ENCODE data around the gene SULT6B1. TPM values are rescaled to one million over a fixed set of nuclear protein-coding genes. Genes with fewer than 3 reads are reported as not detected.

Gene SULT6B1
- total RNA-seq, 2 experiments from 2014 or later: not detected

DNA sequence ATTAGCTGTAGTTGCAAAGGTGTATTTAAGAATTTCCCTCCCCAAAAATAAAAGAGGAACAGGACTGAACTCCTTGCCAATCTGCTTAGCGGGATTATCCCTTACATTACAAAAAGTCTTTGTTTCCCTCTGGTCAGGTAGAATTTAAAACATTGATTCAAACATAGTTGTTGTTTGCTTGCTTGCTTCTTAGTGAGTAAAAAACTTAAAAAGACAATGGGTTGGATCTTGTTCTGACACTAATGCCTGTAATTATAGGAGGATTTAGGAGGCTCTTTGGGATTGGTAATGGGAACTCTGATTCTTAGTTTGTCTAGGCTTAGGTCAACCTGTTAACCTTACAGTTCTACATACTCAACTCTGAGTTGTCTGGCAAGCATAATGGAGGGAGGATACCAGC lies 4.1 kb upstream of the SULT6B1 start:
- Mint-ChIP-seq H3K36me3 (ENCODE audit: low read depth) (peaks cover 10% of the 10 kb centered on the region), H3K27me3 (ENCODE audit: low read depth) (peaks cover 8% of the 10 kb centered on the region), H3K4me1 (ENCODE audit: low read depth) (peaks cover 10% of the 10 kb centered on the region), H3K27ac (no peak overlapping the region), H3K4me3 (no peak overlapping the region), H3K9me3 (ENCODE audit: insufficient read depth) (no peaks in the 10 kb centered on the region)
- ChIA-PET POLR2A (no interaction called here), CTCF (interaction anchor here (2.1 to 2.4 kb wide), 2 partner anchors 23 to 25 kb away, joined by 6 read pairs; no protein-coding TSS in a partner anchor)
- ATAC-seq (no peak), DNase-seq (no peak)

DNA sequence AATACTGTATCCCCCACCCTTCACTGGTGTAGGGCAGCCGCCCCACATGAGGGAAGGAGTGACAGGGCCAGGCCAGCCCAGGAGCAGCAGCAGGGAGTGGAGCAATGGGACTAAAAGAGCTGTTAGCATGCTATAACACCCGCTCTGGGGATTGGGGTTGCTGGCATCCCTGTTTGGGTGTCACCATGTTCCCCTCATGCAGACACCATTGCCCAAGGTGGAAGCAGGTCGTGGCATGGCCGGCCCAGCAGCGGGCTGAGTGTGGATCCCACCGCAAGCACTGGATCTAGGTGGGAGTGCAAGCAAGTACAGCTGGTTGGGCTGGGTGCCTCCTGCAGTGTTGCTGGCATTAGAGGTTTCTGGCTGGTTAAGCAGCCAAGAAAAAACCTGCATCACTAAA lies 3.3 kb upstream of the SULT6B1 start:
- Mint-ChIP-seq H3K27ac (no peak overlapping the region), H3K4me3 (no peak overlapping the region), H3K36me3 (ENCODE audit: low read depth) (peaks cover 4% of the 10 kb centered on the region), H3K9me3 (ENCODE audit: insufficient read depth) (no peaks in the 10 kb centered on the region), H3K4me1 (ENCODE audit: low read depth) (peaks cover 3% of the 10 kb centered on the region), H3K27me3 (ENCODE audit: low read depth) (peaks cover 11% of the 10 kb centered on the region)
- DNase-seq (no peak), ATAC-seq (no peak)
- POLR2A ChIA-PET: no interaction called here
- CTCF ChIA-PET: interaction anchor here (1.0 to 2.4 kb wide), 3 partner anchors 12 to 24 kb away, joined by 4 to 6 read pairs (median 6); no protein-coding TSS in a partner anchor

DNA sequence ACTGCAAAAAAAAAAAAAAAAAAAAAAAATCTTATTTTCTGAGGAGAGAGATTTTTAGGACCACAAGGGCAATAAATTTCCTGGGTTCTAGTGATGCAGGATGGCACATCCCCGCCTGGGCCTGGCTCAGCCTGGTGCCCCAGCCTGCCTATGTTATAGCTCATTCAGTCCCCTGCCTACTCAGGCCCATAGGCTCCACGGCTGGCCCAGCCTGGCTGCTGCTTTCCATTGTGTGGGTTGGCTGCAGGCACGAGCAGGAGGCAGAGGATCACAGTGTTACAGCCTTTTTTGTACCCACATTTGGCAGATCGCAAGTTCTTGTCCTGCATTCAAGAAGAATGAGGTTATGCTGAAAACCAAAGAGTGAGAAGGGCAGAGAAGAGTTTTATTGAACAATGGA lies 2.8 kb upstream of the SULT6B1 start:
- no peak overlapping the region for H3K4me3 Mint-ChIP-seq
- peaks cover 2% of the 10 kb centered on the region for H3K36me3 Mint-ChIP-seq (ENCODE audit: low read depth)
- ChIA-PET POLR2A (no interaction called here), CTCF (interaction anchor here (1.0 to 2.4 kb wide), 3 partner anchors 11 to 23 kb away, joined by 4 to 6 read pairs (median 6); no protein-coding TSS in a partner anchor)
- DNase-seq (no peak), ATAC-seq (no peak)
- H3K27me3 Mint-ChIP-seq (ENCODE audit: low read depth): peaks cover 15% of the 10 kb centered on the region
- H3K4me1 Mint-ChIP-seq (ENCODE audit: low read depth): peaks cover 2% of the 10 kb centered on the region
- H3K27ac Mint-ChIP-seq: no peak overlapping the region
- no peaks in the 10 kb centered on the region for H3K9me3 Mint-ChIP-seq (ENCODE audit: insufficient read depth)

DNA sequence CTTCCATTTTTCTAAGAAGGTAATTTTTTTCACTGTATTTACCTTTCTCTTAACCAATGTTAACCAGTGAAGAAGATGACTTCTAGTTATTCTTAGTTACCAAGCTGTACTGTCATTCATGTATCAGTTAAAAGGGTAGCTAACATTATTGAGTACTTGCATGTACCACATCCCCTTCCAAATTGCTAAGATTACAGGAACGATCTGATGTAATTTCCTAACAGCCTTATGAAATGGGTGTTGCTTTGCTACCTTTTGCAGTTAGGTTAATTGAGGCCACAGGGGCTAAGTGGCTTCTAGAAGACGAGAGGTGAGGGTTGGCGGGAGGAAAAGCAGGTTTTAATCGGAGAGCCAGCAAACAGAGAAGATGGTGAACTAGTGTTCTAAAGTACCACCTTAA lies 1.8 kb upstream of the SULT6B1 start:
- ChIA-PET CTCF (no interaction called here), POLR2A (no interaction called here)
- no peaks in the 10 kb centered on the region for H3K4me1 Mint-ChIP-seq (ENCODE audit: low read depth)
- no peak overlapping the region for H3K27ac Mint-ChIP-seq
- H3K9me3 Mint-ChIP-seq (ENCODE audit: insufficient read depth): no peaks in the 10 kb centered on the region
- no peak for ATAC-seq
- no peak overlapping the region for H3K4me3 Mint-ChIP-seq
- no peaks in the 10 kb centered on the region for H3K36me3 Mint-ChIP-seq (ENCODE audit: low read depth)
- H3K27me3 Mint-ChIP-seq (ENCODE audit: low read depth): peaks cover 19% of the 10 kb centered on the region
- DNase-seq: no peak

DNA sequence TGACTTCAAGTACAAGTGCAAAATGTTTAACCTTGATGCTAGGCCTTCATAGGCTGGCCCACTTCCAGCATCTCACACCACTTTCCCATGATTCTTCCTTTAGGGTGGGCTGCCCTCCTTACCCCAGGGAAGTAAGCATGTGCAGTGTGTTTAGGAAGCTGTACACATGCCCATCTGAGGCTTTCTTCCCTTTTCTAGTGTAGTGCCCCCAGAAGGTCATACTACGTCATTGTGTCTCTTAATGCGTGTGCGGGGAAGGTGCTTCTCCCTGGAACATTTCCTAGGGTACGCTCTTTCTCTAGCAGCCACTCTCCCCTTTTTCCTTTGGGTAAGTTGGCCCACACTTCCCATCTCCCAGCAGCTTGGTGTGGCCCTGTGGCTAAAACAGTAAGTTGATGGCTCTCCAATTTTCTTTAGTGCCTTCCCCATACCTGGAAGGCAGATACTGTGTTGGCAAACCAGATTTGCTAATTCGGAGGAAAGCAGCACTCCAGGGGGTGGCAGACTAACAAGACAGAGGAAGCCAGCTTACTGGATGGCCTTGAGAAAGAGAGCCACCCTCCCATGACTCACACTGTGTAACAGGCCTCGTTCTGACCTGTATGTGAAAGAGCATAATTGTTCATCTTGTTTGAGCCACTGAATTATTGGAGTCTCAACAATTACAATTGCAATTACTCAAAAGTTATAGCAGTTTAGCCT lies 1.1 kb upstream of the SULT6B1 start:
- Mint-ChIP-seq H3K4me3 (no peak overlapping the region), H3K27ac (no peak overlapping the region), H3K36me3 (ENCODE audit: low read depth) (no peaks in the 10 kb centered on the region)

DNA sequence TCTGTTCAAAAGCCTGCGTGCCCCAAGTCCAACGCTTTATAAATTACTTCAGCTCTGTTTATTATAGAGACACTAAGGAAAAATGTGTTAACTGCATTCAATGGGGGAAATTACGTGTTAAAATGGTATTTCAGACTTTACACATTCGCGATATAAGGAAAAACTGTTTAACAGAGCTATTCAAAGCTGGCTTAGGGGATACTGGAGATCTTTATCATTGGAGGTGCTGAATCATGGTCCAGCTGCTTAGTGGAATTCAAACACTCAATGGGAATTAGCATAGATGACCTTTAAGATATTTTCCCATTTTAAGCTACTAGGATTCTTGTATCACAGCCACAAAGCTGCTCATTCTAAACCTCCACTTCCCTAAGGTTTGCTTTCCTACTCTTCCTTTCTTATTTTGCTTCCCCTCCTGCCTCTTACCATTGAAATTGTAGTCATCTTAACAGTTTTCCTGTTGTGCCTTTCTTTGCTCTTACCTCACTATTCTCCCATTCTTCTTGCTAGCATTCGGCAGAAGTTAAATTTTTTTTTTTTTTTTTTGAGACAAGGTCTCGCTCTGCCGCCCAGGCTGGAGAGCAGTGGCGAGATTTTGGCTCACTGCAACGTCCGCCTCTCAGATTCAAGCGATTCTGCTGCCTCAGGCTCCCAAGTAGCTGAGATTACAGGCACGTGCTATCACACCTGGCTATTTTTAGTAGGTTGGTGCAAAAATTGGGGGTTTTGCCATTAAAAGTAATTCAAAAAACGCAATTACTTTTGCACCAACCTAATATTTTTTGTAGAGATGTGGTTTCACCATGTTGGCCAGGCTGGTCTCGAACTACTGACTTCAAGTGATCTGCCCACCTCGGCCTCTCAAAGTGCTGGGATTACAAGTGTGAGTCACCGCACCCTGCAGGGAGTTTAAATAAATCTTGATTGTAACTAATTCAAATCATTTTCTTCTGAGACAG lies 6.5 kb downstream of the SULT6B1 start:
- DNase-seq: no peak
- no peak overlapping the region for H3K27ac Mint-ChIP-seq

More for the DNA sequence above, 1.1 kb upstream of the SULT6B1 start:
- no peaks in the 10 kb centered on the region for H3K4me1 Mint-ChIP-seq (ENCODE audit: low read depth)
- DNase-seq: no peak
- CTCF ChIA-PET: no interaction called here
- no peaks in the 10 kb centered on the region for H3K9me3 Mint-ChIP-seq (ENCODE audit: insufficient read depth)
- no peak for ATAC-seq
- POLR2A ChIA-PET: no interaction called here
- peaks cover 19% of the 10 kb centered on the region for H3K27me3 Mint-ChIP-seq (ENCODE audit: low read depth)

DNA sequence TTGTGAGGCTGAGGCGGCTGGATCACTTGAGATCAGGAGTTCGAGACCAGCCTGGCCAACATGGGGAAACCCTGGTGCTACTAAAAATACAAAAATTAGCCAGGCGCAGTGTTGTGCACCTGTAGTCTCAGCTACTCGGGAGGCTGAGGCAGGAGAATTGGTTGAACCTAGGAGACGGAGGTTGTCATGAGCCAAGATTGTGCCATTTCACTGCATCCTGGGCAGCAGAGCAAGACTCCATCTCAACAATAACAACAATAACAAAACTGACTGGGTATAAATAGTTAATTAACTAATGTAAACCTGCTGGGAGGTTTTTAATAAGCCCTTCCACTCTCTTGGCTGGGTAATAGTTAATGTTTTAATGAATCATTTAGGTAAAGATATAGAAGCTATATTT lies 7.8 kb downstream of the SULT6B1 start:
- ATAC-seq (no peak), DNase-seq (no peak)
- ChIA-PET CTCF (interaction anchor here (1.3 to 4.3 kb wide), 2 partner anchors 11 to 12 kb away, joined by 4 to 18 read pairs; no protein-coding TSS in a partner anchor), POLR2A (interaction anchor here (0.6 kb wide), 1 partner anchor 9 kb away, joined by 3 read pairs; no protein-coding TSS in a partner anchor)
- Mint-ChIP-seq H3K36me3 (ENCODE audit: low read depth) (no peaks in the 10 kb centered on the region), H3K4me1 (ENCODE audit: low read depth) (no peaks in the 10 kb centered on the region), H3K4me3 (no peak overlapping the region), H3K27me3 (ENCODE audit: low read depth) (peaks cover 25% of the 10 kb centered on the region), H3K27ac (no peak overlapping the region), H3K9me3 (ENCODE audit: insufficient read depth) (no peaks in the 10 kb centered on the region)

More for the DNA sequence above, 6.5 kb downstream of the SULT6B1 start:
- no peaks in the 10 kb centered on the region for H3K9me3 Mint-ChIP-seq (ENCODE audit: insufficient read depth)
- CTCF ChIA-PET: interaction anchor here (0.6 to 4.3 kb wide), 2 partner anchors 14 to 243 kb away, joined by 3 to 18 read pairs; no protein-coding TSS in a partner anchor
- H3K4me3 Mint-ChIP-seq: no peak overlapping the region
- no peaks in the 10 kb centered on the region for H3K36me3 Mint-ChIP-seq (ENCODE audit: low read depth)
- POLR2A ChIA-PET: interaction anchor here (0.5 kb wide), 1 partner anchor 1881 kb away, joined by 3 read pairs; no protein-coding TSS in a partner anchor
- ATAC-seq: no peak
- H3K27me3 Mint-ChIP-seq (ENCODE audit: low read depth): peaks cover 33% of the 10 kb centered on the region
- H3K4me1 Mint-ChIP-seq (ENCODE audit: low read depth): no peaks in the 10 kb centered on the region

DNA sequence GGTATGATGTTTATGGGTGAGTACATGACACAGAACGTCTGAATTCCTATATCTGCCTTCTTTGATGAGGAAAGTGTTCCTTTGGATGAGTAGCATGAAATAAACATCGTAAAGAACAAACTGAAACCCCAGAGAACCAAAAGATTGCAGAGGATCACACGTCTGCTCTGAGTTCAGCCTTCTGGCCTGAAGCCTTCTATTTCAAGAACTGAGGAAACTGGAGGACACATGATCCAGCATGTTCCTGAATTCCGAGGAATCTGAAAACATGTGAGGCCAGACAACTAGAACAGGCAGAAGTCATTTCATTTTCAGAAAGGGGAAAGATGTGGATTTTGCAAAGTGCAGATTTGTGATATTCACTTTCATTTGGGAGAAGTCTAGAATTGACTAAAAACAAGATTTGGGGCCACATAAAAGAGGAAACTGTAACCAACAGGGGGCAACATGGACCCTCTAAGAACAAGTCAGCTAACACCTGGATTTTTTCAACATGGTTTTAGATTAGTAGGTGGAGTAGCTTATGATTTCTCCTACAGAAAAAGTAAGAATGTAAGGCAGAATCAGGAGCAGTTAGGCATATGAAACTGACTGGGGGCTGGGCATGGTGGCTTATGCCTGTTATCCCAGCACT lies 8.3 kb downstream of the SULT6B1 start:
- ATAC-seq (no peak), DNase-seq (no peak)
- Mint-ChIP-seq H3K9me3 (ENCODE audit: insufficient read depth) (no peaks in the 10 kb centered on the region), H3K27ac (no peak overlapping the region), H3K4me1 (ENCODE audit: low read depth) (no peaks in the 10 kb centered on the region), H3K27me3 (ENCODE audit: low read depth) (peaks cover 25% of the 10 kb centered on the region), H3K36me3 (ENCODE audit: low read depth) (no peaks in the 10 kb centered on the region), H3K4me3 (no peak overlapping the region)
- CTCF ChIA-PET: interaction anchor here (1.3 to 4.3 kb wide), 2 partner anchors 11 to 12 kb away, joined by 4 to 18 read pairs; no protein-coding TSS in a partner anchor
- POLR2A ChIA-PET: interaction anchor here (0.6 kb wide), 1 partner anchor 9 kb away, joined by 3 read pairs; no protein-coding TSS in a partner anchor

DNA sequence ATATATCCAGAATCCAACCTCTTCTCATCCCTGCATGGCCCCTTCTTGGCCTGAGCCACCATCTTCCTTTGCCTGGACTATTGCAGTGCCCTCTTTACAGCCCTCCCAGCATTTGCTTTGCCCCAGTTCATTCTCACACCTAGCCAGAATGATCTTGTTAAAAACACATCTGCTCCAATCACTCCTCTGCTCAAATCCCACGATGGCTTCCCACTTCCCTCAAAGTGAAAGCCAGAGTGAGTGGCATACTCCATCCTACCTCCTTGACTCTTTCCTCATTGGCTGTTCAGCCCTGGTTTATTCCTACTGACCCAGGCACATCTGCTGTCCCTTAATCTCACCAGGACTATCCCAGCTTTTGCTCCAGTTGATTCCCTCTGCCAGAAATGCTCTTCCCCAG lies 14.7 kb downstream of the SULT6B1 start:
- no peaks in the 10 kb centered on the region for H3K36me3 Mint-ChIP-seq (ENCODE audit: low read depth)
- CTCF ChIA-PET: no interaction called here
- no peaks in the 10 kb centered on the region for H3K4me1 Mint-ChIP-seq (ENCODE audit: low read depth)
- no peaks in the 10 kb centered on the region for H3K9me3 Mint-ChIP-seq (ENCODE audit: insufficient read depth)
- DNase-seq (no peak), ATAC-seq (no peak)
- POLR2A ChIA-PET: no interaction called here
- no peak overlapping the region for H3K4me3 Mint-ChIP-seq
- H3K27me3 Mint-ChIP-seq (ENCODE audit: low read depth): peaks cover 11% of the 10 kb centered on the region
- H3K27ac Mint-ChIP-seq: no peak overlapping the region

DNA sequence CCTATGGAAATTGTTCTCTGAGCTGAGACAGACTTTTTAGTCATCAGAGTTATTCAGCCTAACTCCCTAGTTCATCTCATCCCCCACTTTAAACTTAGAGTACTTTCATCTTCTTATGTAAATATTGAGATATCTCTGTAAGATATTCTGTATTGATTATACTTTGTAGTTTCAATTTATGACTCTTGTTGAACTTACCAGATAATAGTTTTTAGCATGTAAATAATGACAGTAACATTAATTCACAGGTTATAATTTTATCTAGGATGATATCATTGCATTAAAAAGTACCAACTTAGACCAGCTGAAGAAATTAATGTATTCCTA lies 16.9 kb downstream of the SULT6B1 start:
- no peak for ATAC-seq
- H3K36me3 Mint-ChIP-seq (ENCODE audit: low read depth): no peaks in the 10 kb centered on the region
- no peaks in the 10 kb centered on the region for H3K4me1 Mint-ChIP-seq (ENCODE audit: low read depth)
- H3K27me3 Mint-ChIP-seq (ENCODE audit: low read depth): peaks cover 7% of the 10 kb centered on the region
- no peak for DNase-seq
- no peak overlapping the region for H3K4me3 Mint-ChIP-seq
- no peak overlapping the region for H3K27ac Mint-ChIP-seq
- H3K9me3 Mint-ChIP-seq (ENCODE audit: insufficient read depth): no peaks in the 10 kb centered on the region
- ChIA-PET CTCF (no interaction called here), POLR2A (interaction anchor here (0.6 to 0.7 kb wide), 2 partner anchors 9 to 29 kb away, joined by 3 to 4 read pairs; no protein-coding TSS in a partner anchor)

DNA sequence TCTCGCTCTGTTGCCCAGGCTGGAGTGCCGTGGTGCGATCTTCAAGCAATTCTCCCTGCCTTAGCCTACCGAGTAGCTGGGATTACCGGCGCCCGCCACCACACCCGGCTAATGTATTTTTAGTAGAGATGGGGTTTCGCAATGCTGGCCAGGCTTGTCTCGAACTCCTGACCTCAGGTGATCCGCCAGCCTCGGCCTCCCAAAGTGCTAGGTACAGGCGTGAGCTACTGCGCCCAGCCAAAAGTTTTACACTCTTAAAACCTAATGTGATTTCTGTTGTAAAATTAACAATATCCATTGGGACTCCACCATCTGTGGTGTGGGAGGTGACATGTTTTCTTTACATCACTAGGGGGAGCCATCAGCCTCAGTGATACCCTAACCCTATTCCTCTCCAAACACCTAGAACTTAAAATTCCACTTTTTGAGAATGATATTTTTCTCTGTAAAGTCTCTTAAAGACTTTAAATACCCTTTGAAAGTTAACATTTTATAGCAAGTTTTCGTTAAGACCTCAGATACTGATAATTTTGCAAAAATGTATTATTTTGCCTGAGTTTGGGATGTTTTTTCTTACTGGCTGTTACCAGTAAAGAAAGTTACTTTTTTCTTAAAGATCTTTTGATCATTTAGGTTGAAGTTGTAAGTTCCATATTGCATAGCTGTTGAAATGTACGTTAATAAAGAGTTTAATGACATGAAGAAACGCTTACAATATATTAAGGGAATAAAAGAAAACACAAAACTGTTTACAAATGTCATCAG lies 20.1 kb downstream of the SULT6B1 start:
- peaks cover 16% of the 10 kb centered on the region for H3K9me3 Mint-ChIP-seq (ENCODE audit: insufficient read depth)
- DNase-seq: peak; percentile 43
- CTCF ChIA-PET: interaction anchor here (0.7 to 3.3 kb wide), 24 partner anchors 9 to 708 kb away, joined by 3 to 24 read pairs (median 4); partner anchors contain the start of genes CEBPZOS and EIF2AK2
- H3K4me1 Mint-ChIP-seq (ENCODE audit: low read depth): no peaks in the 10 kb centered on the region
- no peak overlapping the region for H3K27ac Mint-ChIP-seq
- H3K27me3 Mint-ChIP-seq (ENCODE audit: low read depth): peaks cover under 1% of the 10 kb centered on the region
- POLR2A ChIA-PET: interaction anchor here (1.1 kb wide), 1 partner anchor 11 kb away, joined by 3 read pairs; no protein-coding TSS in a partner anchor
- H3K4me3 Mint-ChIP-seq: no peak overlapping the region
- no peak for ATAC-seq
- peaks cover 10% of the 10 kb centered on the region for H3K36me3 Mint-ChIP-seq (ENCODE audit: low read depth)
